ENCODE measurements around the gene GABBR1. TPM values are rescaled to one million over a fixed set of nuclear protein-coding genes. Genes with fewer than 3 reads are reported as not detected.
A peak's percentile ranks its signal among the peaks of the same experiment; 100 is the strongest.

GABBR1 gene
- total RNA-seq, 1 donor from 2014 or later, result 33.0 TPM

GRCh38 chr6:29566856-29567255 is 66.1 kb downstream of the GABBR1 start:
- no peak for DNase-seq

DNA sequence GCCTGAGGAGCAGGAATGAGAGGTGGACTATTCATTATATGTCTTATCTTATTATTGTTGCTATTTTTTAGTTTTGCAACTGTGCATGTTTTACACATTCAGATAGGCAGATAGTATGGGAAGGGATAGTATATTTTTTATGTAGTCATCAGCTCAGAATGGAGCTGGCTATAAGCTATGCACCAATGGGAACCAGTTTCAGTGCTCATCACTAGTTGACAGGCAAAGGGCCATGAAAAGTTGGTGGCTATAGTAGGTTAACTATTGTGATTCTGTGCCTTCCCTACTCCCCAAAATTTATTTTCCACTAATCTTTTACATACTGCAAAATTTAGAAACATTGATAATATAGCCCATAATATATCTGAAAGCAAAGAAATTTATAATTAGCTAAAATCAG is 68.1 kb downstream of the GABBR1 start:
- DNase-seq, result no peak

- no peak for DNase-seq
Observed at GRCh38 chr6:29563435-29563965, 69.5 kb downstream of the GABBR1 start.

DNA sequence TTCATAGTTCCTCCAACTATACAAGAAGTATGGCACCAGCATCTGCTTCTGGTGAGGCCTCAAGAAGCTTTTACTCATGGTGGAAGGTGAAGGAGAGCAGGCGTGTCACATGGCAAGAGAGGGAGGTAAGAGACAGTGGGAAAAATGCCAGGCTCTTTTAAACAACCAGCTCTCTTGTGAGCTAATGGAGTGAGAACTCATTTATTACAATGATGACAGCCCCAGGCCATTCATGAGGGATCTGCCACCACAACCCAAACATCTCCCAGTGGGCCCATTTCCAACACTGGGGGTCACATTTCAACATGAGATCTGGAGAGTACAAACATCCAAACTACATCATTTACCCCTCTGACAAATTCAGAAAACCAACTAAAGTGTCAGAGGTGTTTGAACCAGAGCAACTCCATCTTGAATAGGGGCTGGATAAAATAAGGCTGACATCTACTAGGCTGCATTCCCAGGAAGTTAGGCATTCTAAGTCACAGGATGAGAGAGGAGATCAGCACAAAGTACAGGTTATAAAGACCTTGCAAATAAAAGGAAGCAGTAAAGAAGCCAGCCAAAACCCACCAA is 71.3 kb downstream of the GABBR1 start:
- no peak for DNase-seq

DNA sequence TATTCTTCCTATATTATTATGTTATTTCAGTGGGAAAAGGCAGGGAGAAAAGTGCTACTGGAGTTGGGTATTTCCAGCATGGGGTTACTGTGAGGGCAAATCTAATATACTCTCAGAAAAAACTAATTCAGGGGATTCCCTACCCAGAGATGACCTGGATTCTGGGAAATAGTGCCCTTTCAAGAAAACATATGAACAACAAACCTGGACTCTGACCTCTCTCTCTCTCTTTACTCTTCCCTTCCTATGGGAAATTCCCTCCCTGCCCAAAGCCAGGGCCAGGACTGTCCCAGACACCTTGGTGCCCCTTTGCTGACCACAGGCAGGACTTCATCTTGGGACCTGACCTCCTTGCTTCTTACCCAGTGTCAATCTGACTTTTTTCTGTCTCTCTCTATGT is 71.9 kb downstream of the GABBR1 start:
- no peak for DNase-seq

GRCh38 chr6:29559524-29560287 is 73.3 kb downstream of the GABBR1 start, which contains the start of gene UBD:
Gene UBD (minus strand): TSS chr6:29559732. CDS start chr6:29559701, 31 bp downstream.
- DNase-seq, result peak; percentile 5

DNA sequence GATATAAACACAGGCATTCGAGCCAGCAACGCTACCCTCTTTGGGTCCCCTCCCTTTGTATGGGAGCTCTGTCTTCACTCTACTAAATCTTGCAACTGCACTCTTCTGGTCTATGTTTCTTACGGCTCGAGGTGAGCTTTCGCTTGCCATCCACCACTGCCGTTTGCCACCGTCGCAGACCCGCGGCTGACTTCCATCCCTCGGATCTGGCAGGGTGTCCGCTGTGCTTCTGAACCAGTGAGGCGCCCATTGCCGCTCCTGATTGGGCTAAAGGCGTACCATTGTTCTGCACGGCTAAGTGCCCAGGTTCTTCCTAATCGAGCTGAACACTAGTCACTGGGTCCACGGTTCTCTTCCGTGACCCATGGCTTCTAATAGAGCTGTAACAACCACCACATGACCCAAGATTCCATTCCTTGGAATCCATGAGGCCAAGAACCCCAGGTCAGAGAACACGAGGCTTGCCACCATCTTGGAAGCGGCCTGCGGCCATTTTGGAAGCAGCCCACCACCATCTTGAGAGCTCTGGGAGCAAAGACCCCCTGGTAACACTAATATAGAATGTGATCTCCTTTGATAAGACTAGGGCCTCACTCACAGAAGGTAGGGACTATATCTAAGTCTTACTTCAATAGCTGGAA is 74.4 kb downstream of the GABBR1 start:
- no peak for DNase-seq

- DNase-seq, result no peak
Observed at GRCh38 chr6:29557320-29557719, 75.7 kb downstream of the GABBR1 start.

DNA sequence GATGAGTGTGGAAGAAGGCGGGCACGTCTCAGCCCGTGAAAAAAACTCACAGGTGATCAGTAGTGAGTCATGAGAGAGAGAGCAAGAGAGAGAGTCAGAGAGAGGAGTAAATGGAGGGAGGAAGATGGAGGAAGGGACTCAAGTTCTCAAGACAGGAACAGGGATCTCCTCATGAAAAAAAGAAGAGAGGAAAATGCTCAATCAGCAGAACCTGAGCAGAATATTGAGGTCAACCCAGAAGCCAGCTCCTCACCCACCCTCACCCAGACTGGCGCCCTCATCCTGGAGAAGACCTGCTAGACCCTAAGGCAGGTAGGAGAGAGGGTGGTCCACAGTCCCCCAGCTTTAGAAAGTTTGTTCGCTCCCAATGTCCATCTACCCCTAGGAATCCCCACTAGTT is 78.2 kb downstream of the GABBR1 start:
- DNase-seq, result no peak

DNA sequence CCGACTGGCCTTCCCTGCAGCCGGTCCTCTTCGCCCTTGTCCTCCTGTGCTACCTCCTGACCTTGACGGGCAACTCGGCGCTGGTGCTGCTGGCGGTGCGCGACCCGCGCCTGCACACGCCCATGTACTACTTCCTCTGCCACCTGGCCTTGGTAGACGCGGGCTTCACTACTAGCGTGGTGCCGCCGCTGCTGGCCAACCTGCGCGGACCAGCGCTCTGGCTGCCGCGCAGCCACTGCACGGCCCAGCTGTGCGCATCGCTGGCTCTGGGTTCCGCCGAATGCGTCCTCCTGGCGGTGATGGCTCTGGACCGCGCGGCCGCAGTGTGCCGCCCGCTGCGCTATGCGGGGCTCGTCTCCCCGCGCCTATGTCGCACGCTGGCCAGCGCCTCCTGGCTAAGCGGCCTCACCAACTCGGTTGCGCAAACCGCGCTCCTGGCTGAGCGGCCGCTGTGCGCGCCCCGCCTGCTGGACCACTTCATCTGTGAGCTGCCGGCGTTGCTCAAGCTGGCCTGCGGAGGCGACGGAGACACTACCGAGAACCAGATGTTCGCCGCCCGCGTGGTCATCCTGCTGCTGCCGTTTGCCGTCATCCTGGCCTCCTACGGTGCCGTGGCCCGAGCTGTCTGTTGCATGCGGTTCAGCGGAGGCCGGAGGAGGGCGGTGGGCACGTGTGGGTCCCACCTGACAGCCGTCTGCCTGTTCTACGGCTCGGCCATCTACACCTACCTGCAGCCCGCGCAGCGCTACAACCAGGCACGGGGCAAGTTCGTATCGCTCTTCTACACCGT is 79.5 kb downstream of the GABBR1 start:
- peak; percentile 49 for DNase-seq

DNA sequence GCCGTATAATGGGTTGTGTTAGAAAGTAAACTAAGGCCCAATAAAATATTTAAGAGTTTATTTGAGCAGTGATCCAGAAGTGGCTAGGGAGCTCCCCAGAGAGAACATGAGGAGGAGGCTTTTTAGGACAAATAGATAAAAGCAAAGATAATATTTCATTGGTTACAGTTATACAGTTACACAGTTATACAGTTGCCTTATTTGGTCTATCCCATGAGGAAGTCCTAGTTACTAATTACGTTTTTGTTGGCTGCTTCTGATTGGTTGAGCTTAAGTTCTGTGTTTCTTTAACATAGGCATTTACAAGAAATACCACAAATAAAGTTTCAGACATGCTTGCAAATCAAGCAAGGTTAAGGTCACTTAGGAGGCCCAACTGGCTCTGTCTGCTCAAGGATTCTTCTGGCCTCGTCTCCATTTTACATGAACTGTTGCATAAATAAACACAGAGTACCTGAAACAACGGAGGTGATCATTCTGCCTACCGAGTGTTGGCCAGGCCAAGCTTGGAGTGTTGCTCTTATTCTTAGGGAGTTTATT is 80.4 kb downstream of the GABBR1 start:
- peak; percentile 77 for DNase-seq

- no peak for DNase-seq
Observed at GRCh38 chr6:29547573-29547972, 85.4 kb downstream of the GABBR1 start.

DNA sequence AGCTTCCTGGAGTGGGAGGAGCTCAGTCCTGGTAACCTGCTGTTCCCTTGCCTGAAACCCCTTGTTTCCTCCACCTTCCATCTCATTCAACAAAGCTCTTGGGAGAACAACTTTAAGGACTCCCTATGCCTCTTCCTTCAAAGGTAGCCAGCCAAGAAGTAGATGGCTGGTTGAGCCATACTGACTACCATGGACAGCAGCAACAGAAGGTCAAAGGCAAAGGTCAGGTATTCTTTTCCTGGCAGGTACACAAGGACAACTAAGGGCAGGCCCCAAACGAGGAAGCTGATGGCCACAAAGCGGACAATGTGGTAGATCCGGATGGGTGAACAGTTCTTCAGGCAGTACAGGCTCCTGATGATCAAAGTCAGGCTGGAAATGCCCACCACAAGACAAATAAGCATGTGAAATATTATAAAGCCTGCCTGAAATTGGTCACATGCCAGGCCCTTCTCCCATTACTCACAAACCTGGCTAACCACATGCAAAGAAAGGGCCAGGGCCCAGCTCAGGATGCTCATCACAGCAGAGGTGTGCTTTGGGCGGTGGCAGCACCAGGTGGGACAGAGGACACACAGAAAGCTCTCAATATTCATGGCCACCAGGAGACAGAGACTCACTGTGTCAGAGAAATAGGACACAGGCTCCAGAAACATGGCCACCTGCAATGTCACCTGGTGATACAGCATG is 95.1 kb downstream of the GABBR1 start:
- no peak for DNase-seq

- no peak for DNase-seq
Observed at GRCh38 chr6:29532320-29532951, 100.5 kb downstream of the GABBR1 start.

GRCh38 chr6:29531668-29532067 is 101.3 kb downstream of the GABBR1 start:
- no peak for DNase-seq

- DNase-seq, result no peak
Observed at GRCh38 chr6:29530671-29531310, 102.2 kb downstream of the GABBR1 start.

GRCh38 chr6:29529956-29530355 is 103.0 kb downstream of the GABBR1 start:
- no peak for DNase-seq

DNA sequence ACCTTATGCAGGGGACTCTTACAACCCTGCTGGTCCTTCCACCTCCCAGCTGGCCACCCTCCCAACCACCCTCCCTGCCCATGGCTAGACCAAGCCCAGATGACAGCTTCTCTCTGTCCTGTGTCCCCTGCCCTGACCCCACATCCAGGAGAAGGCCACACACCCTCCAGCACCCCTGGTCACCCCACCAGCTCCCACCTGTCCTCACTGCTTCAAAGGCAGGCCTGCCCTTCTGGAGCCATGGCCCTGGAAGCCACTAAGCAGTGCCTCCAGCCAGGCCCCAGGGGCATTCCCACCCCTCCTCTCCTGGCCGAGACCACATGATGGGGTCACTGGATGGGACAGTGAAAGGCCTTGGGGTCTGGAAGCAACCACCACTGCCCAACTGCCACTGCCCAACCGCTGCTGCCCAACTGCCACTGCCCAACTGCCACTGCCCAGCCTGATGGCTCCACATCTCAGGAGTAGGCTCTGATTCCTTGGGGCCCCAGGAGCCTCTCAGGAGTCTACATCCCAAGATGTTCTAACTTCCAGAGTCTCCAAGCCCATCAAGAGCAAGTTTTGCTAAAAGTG is 103.9 kb downstream of the GABBR1 start:
- DNase-seq, result no peak

- no peak for DNase-seq
Observed at GRCh38 chr6:29528300-29528931, 104.6 kb downstream of the GABBR1 start.

DNA sequence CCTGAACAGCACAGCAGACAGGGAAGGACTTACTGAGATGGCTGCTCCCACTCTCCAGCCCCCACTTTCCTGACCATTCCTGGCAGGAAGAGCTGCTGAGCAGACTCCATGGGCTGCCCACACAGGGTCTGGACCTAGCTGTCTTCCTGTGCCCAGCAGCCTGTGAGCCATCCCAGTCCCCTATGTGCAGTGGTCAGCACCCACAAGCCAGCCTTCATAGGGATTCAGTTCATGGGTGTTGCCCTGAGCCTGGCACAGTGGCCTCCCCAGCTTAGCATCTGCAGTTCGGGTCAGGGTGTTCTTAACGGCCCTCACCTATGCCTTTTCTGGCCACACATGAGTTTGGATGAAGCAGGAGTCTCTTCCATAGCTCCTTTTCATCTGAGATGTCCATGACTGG is 105.4 kb downstream of the GABBR1 start:
- DNase-seq, result no peak
